NCI-H128 (cell line): ENCODE measurements around the gene KCNC1.

Experiments used
- DNase-seq: peaks from one replicate; lab custom pipeline; 2025; ENCODE audit not compliant: unreplicated experiment; lab: John Stamatoyannopoulos, UW

Gene KCNC1

DNA sequence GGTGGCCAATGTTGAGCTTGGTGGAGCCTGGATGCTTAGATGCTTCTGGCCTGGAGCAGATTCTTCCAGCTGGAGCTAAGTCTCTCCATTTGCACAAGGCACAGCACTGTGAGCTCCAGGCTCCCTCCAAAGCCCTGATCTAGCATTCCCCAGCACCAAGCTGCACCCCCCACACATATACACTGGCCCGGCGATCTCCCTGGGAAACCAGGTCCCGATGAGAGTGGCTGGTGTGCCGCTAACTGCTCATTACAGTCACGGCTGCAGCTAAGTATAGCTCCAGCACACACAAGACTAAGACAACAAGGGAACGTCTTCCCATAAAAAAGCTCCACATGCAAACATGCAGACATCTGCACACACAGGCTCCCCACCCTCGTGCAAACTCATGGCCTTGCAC, 17.6 kb downstream of the KCNC1 start:
- no peak for DNase-seq

DNA sequence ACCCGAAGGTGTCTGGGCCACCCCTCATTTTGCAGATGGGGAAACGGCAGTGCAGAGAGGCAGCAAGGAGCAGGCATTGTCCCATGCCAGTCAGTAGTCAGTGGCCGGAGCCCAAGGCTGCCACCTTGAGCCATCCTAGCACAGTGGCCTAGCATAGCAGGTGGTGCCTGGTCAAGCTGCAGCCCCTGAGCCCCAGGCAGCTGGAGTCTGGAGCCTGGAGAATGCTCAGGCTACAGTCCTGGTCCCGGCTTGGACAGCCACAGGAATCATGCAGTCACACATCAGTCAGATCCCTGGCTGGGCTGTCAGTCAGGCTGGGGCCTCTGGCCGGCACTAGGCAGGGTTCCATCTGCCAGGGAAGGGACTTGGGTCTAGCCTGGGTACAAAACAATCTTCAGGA, 18.6 kb downstream of the KCNC1 start:
- no peak for DNase-seq

GRCh38 chr11:17753641-17754040, 19.1 kb downstream of the KCNC1 start:
- no peak for DNase-seq

- DNase-seq, result no peak
Observed at GRCh38 chr11:17755891-17756290, 21.3 kb downstream of the KCNC1 start.

- no peak for DNase-seq
Observed at GRCh38 chr11:17760102-17761029, 25.8 kb downstream of the KCNC1 start.

DNA sequence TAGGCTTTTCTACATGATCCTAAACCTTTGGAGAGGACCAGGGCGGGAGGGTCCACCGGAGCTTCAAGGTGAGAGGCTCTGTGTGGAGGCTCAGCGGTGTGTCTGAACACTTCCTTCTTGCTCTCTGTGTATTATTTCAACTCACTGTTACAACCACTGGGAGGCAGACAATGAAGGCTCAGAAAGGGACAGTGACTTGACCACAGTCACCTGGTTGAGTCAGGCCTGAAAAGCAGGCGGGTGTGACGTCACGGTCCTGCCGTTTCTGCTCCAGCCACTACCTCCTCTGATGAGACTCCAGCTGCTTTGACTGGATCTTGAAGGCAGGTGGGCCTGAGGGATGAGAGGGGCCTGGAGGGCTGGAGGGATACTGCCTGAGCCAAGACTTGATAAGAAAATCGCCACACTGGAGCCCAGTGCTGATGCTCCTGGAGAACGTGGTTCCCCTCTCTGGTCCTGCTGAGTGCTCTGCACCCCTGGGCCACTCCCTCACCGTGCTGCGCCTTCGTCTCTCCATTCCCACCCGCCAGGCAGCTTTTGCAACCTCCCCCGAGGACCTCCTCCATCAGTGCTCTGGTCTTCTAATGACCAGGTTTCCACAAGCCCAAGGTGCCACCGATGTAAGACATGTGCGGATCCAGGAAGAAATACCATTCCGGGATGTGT, 27.9 kb downstream of the KCNC1 start:
- no peak for DNase-seq

DNA sequence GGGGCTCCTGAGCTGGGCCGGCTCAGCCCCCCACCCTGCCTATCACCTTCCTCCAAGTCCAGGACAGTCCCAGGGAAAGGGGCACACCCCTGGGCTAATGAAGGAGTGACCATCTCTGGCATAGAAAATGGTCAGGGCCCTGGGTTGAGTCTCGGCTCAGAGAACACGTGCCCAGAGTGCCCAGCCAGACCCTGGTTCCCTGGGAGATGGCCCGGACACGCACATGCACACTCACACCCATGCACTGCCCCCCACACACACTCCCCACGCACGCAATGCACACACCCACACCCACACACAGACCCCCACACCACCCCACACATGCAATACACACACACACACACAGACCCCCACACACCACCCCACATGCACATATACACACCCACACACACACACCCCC, 28.7 kb downstream of the KCNC1 start:
- no peak for DNase-seq

- no peak for DNase-seq
Observed at GRCh38 chr11:17763703-17764102, 29.1 kb downstream of the KCNC1 start.

- no peak for DNase-seq
Observed at GRCh38 chr11:17764446-17765218, 30.1 kb downstream of the KCNC1 start.

DNA sequence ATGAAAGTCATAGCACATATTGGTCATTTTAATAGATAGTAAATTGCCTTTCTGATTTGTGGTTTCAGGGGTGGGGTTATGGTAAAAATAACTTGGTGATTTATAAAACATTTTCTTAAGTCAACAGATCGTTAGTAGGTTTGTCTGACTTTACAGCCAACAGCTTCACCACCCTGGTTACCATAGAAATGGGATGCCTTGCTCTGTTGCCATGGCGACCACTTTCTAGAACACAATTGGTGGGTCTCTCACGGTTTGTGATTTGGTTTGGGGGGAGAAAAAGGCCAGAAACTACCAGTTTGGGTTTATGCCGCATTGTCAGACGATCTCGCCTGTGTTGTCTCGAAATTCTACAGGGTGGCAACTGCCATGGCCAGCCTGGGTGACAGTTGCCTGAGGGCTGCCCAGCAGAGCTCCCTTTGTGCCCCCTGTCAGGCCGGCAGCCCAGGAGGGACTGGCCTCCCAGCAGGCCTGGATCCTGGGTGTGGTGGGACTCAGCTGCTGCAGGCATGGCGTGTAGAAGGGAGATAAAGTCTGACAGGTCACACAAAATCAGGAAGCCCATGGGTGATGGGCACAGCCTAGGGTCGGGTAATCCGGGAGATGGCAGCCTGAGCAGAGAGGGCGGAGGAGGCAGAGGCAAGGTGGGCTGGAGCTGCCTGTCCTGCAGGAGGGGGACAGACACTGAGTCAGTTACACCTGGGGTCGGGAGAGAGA, 30.9 kb downstream of the KCNC1 start:
- no peak for DNase-seq

DNA sequence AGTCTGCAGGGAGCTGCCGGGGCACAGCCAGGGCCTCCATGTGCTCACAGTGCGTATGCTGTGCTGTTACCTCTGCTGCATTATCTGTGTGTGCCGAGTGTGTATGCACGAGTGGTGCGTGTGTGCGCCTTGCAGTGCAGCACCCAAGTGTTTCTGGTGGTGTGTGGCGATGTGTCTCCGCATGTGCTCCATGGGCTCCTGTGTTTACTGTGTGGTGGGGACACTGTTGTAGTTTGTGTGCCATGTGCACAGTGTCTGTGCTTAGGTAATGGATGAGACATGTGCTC, 31.4 kb downstream of the KCNC1 start:
- no peak for DNase-seq

GRCh38 chr11:17766590-17766989, 32.0 kb downstream of the KCNC1 start:
- DNase-seq, result no peak

GRCh38 chr11:17767301-17767885, 32.8 kb downstream of the KCNC1 start:
- no peak for DNase-seq

DNA sequence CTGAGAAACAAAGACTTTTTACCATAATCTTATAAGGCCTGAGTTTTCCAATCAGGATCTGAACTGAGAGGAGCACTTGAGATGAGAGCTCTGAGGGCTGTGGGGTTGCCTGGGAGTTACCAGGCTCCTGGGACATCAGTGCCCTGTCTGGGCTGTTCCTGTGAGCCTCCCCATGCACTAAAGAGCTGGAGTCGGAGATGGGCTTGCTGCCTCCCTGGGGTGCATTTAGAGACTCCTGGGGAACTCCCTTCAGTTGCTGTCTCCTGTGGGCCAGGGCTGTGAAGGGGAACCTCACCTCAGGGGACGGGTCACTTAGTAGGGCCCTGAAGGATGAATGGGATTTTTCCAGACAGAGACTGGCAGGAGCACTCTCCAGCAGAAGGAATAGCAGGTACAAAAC, 33.3 kb downstream of the KCNC1 start:
- no peak for DNase-seq

GRCh38 chr11:17768547-17768946, 34.0 kb downstream of the KCNC1 start:
- DNase-seq, result no peak

DNA sequence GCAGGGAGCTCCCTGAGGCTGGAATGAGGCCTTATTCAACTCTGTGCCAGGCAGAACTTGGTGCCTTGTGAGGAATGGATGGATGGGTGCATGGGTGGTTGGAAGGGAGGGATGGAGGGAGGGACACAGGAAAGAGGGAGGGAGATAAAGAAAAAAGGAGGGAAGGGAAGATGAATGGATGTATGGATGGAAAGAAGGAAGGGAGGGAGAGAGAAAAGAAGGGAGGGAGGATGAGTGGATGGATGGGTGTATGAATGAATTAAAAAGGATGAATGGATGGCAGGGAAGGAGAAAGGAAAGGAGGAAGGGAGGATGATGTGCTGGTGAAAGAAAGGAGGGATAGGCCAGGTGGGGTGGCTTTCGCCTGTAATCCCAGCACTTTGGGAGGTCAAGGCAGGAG, 34.6 kb downstream of the KCNC1 start:
- no peak for DNase-seq

- no peak for DNase-seq
Observed at GRCh38 chr11:17770048-17770652, 35.6 kb downstream of the KCNC1 start.

DNA sequence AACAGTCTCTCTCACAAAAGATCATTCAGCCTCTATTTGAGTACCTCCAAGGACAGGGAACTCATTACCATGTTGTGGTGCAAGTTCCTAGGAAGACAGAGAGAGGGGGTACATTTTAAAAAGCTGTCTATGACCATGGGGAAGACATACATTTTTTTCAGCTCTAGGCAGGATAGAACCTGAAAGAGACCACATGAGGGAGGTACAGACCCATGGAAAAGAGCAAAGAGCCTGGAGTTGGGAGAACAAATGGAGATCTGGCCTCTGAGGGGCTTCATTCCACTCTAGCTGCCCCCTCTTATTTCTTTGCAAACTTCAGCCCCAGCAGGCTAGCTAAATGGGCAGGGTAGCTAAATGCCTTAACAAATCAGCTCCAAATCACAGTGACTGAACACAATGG, 36.3 kb downstream of the KCNC1 start:
- no peak for DNase-seq

GRCh38 chr11:17771415-17771814, 36.8 kb downstream of the KCNC1 start:
- no peak for DNase-seq

- no peak for DNase-seq
Observed at GRCh38 chr11:17771841-17772401, 37.3 kb downstream of the KCNC1 start.
